TTC549 (cell line): ENCODE results near the gene C17orf113.
"Not testable (repeated sequence)": the region's sequence is repeated elsewhere in the genome, so short reads cannot be mapped to it uniquely, and the experiment has no call there.

Experiments used
- FAIRE-seq: peaks from 2 replicates; lab custom pipeline; 2012; peaks lifted over from hg19 to GRCh38; lab: Jason Lieb, UNC

Gene C17orf113

GRCh38 chr17:42041619-42042018 is 8.8 kb downstream of the C17orf113 start:
- FAIRE-seq, result no peak

- no peak for FAIRE-seq
Measured at GRCh38 chr17:42040818-42041217, 9.6 kb downstream of the C17orf113 start.

- FAIRE-seq, result no peak
Measured at GRCh38 chr17:42039794-42040763, 10.3 kb downstream of the C17orf113 start.

- no peak for FAIRE-seq
Measured at GRCh38 chr17:42038221-42038973, 12.0 kb downstream of the C17orf113 start.

GRCh38 chr17:42034059-42034458 is 16.3 kb downstream of the C17orf113 start:
- no peak for FAIRE-seq

- no peak for FAIRE-seq
Measured at GRCh38 chr17:42031584-42031983, 18.8 kb downstream of the C17orf113 start.

- FAIRE-seq, result no peak
Measured at GRCh38 chr17:42028791-42029127, 21.6 kb downstream of the C17orf113 start.

GRCh38 chr17:42027961-42028790 is 22.2 kb downstream of the C17orf113 start:
- FAIRE-seq, result no peak

- FAIRE-seq, result no peak
Measured at GRCh38 chr17:42027590-42027889, 22.9 kb downstream of the C17orf113 start.

GRCh38 chr17:42026857-42027589 is 23.4 kb downstream of the C17orf113 start:
- no peak for FAIRE-seq

GRCh38 chr17:42025936-42026335 is 24.5 kb downstream of the C17orf113 start:
- FAIRE-seq, result no peak

GRCh38 chr17:42025191-42025579 is 25.2 kb downstream of the C17orf113 start:
- FAIRE-seq, result no peak

GRCh38 chr17:42023524-42024349 is 26.7 kb downstream of the C17orf113 start:
- no peak for FAIRE-seq

- not testable (repeated sequence) for FAIRE-seq
Measured at GRCh38 chr17:42020845-42021244, 29.6 kb downstream of the C17orf113 start.

GRCh38 chr17:42019509-42020404 is 30.6 kb downstream of the C17orf113 start, which contains the start of gene NKIRAS2:
NKIRAS2 (plus strand) TSS chr17:42020090; CDS start chr17:42021578, 1,488 bp downstream.
- no peak for FAIRE-seq

GRCh38 chr17:42018988-42019387 is 31.4 kb downstream of the C17orf113 start:
- FAIRE-seq, result no peak

GRCh38 chr17:42018339-42018738 is 32.1 kb downstream of the C17orf113 start:
- no peak for FAIRE-seq

- no peak for FAIRE-seq
Measured at GRCh38 chr17:42017866-42018200, 32.6 kb downstream of the C17orf113 start.

GRCh38 chr17:42016941-42017865 is 33.2 kb downstream of the C17orf113 start, which contains the start of gene DNAJC7:
DNAJC7 (minus strand) TSS chr17:42017439; CDS start chr17:42017416, 23 bp downstream.
- no peak for FAIRE-seq
